ENCODE data around the gene LRRC8E. TPM values are rescaled to one million over a fixed set of nuclear protein-coding genes. Genes with fewer than 3 reads are reported as not detected.

Gene LRRC8E
- total RNA-seq, 1 donor from 2014 or later = 1.8 TPM

Other genes starting within 250 kb of the LRRC8E start
- gene RETN, start 219.5 kb upstream of the LRRC8E start, total RNA-seq = 4.8 TPM
- 9.1 TPM for gene MCEMP1, start 211.4 kb upstream of the LRRC8E start, total RNA-seq
- gene TRAPPC5, start 207.7 kb upstream of the LRRC8E start, total RNA-seq = 107 TPM
- 0.67 TPM for gene FCER2, start 186.4 kb upstream of the LRRC8E start, total RNA-seq
- 10.1 TPM for gene CLEC4G, start 156.4 kb upstream of the LRRC8E start, total RNA-seq
- 63.5 TPM for gene CD209, start 141.0 kb upstream of the LRRC8E start, total RNA-seq
- not detected for gene CLEC4M, start 125.3 kb upstream of the LRRC8E start, total RNA-seq
- 15.4 TPM for gene EVI5L, start 58.3 kb upstream of the LRRC8E start, total RNA-seq
- gene PRR36, start 14.1 kb upstream of the LRRC8E start, total RNA-seq = not detected
- 26.7 TPM for gene MAP2K7, start 15.4 kb downstream of the LRRC8E start, total RNA-seq
- not detected for gene TGFBR3L, start 26.3 kb downstream of the LRRC8E start, total RNA-seq
- gene SNAPC2, start 31.8 kb downstream of the LRRC8E start, total RNA-seq = 17.8 TPM
- gene CTXN1, start 37.6 kb downstream of the LRRC8E start, total RNA-seq = 0.96 TPM
- 48.9 TPM for gene TIMM44, start 55.2 kb downstream of the LRRC8E start, total RNA-seq
- 60.2 TPM for gene ELAVL1, start 117.1 kb downstream of the LRRC8E start, total RNA-seq
- gene CCL25, start 164.2 kb downstream of the LRRC8E start, total RNA-seq = not detected